ENCODE results near the gene MICOS13.
"Not testable (repeated sequence)": the region's sequence is repeated elsewhere in the genome, so short reads cannot be mapped to it uniquely, and the experiment has no call there.

Gene MICOS13

DNA sequence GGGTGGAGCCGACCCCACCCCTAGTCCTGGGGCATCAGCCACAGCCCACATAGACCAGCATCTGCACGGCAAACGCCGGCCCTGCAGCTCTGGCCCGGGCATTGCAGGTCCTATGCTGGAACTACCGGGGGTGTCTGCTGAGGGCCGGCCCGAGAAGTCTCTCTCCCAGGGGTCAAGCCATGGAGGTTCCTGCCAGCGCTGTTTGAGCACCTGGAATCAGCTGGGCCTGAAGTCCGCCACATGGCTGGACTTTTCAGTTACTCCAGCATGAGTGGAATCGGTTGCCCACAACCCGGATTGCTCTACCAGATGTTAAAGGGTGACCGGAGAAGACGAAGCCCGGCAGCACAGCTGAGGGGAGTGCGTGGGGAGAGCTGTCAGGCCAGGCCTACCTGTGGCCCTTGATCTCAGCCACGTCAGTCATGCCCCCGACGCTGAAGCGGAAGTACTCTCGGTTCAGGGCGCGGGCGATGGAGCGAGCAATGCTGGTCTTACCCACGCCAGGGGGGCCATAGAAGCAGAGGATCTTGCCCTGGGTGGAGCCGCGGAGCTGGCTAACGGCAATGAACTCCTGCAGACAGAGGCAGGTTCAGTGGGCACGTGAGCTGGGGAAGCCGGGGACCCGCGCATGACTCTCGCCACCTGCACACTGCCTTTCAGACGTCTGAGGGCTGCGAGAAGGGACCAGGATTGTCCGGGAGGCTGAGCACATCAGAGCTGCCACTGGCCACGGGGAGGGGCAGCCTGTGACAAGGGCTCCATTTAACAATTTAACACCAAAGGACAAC lies 18.5 kb upstream of the MICOS13 start:
- no peak for FAIRE-seq

DNA sequence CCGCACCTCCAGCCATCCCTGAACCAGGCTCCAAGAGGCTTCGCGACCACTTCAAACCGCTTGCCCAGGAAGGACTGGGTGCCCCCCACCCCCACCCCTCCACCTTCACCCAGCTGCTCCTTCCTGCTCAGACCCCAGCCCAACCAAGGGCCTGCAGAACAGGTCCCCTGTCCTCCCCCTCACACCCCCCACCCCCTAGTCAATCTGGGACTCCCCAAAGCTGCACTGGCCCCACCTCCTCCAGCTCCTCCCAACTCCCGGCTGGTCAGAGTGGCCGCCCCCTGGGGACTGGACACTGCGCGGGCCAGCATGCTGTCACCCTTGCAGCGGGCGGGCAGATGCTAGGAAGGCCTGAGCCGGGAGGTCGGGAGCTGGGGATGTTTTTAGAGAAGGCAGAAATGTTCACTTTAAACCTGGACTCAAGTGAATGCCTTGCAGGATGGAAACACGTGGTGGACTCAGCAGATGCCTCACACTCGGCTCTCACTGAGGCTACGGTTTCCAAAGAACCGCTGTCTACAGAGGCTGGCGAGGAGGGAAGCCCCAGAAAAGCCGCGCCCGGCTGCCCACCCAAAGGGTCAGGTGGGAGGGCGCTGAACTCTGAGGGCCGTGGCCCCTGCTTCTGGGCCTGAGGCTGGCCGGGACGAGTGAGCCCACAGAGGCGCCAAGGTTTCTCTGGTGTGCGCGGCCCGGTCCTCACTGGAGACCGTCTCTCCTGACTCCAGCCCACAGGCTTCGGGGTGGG lies 17.7 kb upstream of the MICOS13 start:
- FAIRE-seq: no peak

DNA sequence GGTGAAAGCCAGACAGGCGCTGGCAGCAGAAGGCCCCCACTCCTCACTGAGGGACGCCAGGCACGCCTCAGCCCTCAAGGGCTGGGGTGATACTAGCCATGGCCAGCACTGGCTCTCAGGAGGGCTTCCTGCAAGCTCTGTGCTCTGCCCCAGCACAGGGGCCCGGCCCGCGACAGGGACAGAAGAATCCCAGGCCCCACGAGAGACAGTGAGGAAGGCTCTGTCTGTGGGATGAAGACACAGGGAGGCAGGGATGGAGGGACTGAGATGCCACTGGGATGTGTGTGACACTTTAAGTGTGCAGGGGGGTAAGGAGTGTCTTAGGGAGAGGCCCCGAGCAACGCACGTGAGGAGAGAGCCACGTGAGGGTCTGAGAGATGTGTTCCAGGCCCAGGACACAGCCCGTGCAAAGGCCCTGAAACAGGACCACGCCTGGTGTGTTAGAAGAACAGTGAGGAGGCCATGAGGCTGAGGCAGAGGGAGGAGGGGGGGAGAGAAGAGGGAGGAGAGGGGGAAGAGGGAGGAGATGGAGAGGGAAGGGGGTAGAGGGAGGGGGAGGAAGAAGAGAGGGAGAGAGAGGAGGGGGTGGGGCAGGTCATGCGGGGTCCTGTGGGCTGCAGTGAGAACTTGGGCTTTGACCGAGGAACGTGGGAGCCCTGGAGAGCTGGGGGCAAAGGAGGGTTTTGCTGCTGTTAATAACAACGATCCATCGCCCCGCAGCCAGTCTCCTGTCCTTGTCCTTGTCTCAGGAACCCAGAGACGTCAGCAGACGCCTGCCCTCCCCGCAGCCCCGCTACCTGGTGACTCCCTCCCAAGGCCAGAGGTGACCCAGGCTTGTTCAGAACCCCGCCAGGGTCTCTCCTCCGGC lies 16.9 kb upstream of the MICOS13 start:
- FAIRE-seq: no peak

DNA sequence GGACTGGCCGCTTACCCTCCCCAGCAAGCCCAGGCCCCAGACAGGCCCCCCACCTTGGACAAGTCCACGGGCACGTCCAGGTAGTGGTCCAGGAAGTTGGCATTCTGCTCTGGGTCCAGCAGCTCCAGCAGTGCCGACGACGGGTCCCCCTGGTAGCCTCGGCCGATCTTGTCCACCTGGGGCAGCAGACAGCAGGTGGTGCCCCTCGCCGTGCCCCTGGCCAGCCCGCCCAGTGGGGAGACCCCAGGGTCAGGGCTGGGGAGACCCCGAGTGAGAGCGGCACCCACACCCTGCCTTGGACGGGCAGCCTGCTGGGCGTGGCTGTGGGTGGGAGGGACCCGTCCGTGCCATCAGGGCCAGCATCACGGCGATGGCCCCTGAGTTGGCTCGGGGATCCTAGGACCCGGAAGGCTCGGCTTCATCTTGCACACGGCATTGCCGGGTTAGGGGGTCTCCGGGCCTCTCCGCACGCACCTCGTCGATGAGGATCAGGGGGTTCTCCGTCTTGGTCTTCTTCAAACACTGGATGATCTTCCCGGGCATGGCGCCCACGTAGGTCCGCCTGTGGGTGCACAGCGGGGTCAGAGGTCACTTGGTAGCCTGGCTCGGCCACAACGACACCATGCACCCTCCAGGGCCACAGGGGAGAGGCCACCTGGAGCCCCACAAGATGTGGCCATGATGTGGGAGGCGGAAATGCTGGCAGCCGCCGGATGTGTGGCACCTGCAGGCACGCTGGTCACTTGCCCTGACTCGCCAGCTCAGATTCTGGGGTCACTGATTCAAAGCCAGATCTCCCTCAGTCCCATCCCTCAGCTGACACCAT lies 16.1 kb upstream of the MICOS13 start:
- FAIRE-seq: no peak

DNA sequence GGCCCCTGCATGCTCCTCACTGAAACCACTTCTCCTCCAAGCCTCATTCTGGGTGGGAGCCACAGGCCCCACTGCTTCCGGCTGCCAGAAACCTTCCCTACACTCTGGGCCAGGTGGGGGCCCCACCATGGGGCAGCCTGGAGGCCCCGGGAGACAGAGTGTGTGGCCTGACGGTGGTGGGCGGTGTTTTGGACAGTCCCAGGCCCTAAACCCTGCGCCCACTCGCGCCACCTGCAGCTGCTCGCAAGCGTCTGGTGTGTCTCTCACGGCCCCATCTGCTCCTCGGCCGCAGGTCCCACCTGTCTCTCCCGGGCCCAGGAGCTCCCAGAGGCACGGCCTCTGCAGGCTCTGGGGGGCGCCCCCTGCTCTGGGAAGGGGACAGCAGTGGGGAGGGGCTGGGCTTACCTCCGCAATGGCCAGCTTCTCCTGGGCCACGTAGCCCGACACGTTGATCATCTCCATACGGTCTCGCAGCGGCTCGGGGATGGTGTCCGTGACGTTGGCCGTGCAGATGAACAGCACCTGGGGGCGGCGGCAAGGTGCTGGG lies 15.4 kb upstream of the MICOS13 start:
- no peak for FAIRE-seq

DNA sequence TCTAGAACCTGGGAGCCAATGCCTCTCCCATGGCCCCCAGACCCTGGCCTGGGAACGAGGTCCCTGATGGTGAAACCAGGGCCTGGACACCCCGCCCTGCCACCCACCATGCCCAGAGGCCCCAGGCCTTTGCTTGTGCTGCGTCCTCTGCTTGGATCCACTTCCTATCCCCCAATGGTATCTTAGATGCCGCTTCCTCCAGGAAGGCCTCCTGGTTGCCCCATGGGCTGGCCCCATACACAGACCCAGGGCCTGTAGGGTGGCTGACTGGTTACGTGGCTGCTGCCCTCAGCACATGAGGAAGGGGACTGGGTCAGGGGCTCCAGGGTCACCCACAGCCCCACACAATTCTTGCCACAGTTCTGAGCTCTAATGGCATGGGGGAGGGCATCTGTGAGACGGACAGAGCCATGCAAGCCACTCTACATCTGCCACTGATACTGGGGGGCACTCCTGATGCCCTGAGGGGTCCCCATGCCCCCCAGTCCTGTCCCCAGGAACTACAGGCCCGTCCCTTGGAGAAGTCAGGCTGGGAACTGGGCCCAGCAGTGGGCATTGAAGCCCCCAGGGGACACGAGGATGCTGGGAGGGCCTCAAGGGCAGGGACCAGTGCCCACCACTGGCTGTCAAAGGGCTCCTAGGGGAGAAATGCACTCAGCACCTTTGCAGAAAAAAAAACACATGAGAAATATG lies 14.8 kb upstream of the MICOS13 start:
- FAIRE-seq: no peak

DNA sequence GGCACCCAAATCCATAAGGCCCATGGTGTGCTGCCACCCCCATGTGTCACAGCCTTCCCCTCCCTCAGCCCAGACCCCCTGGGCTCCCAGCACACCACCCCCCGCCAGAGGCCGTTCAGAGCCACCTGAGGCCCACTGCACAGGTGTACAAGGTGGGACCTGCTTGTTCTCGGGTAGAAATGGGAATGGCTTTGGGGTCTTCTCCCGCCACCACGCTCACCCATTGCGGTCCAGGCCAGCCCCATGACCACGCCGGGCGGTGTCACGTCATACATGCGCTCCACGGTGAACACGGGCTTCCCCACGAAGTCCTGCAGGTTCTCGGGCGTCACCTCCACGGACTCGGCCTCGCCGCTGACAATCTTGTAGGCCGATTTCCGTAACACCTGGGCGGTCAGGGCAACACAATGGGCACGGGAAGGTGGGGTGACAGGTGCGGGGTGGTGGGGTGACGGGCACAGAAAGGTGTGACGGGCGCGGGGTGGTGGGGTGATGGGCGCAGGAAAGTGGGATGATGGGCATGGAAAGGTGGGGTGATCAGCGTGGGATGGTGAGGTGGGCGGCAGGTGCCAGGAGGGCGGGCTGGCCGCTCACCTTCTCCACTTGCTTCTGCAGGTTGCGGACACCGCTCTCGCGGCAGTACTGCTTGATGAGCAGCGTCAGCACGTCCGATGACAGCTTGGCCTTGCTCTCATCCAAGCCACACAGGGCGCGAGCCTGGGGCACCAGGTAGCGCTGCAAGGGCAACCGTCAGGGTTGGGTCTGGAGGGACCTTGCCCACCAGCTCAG lies 14.0 kb upstream of the MICOS13 start:
- FAIRE-seq: no peak

DNA sequence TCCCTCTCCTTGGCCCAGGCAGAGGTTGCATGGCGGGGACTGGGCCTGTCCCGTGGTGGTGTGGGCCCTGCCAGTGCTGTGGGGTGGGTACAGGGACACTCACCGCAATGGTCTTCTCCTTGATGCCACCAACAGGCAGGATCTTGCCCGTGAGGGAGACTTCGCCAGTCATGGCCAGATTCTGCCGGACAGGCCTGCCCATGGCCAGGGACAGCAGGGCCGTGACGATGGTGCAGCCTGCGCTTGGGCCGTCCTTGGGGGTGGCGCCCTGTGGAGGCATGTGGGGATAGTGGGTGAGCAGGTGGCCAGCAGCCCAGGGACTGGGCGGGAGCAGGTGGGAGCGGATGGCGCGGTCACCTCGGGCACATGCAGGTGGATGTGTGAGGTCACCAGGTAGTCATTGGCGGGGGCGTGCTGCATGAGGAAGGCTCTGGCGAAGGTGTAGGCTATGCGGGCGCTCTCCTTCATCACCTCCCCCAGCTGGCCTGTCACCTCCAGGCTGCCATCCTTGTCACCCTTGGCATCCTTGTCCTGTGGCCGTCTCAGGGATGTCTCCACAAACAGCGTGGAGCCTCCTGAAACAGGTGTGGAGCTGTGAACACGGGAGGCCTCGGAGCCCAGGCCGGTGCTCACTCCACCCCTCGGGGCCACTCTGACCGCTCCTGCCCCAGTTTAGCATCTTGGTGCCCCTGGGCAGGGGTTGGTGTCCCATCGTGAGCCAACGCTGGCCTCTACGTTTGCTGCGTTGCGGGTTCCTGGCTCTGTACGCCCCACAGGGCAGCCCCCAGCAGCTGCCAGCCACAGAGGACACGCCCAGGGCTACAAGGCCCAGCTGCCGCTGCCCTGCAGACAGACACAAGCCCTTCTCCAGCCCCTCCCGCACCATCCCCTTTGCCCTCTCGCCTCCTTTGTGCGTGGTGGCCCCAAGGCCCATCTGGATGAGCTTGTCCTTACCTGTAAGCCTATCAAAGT lies 13.2 kb upstream of the MICOS13 start:
- no peak for FAIRE-seq

DNA sequence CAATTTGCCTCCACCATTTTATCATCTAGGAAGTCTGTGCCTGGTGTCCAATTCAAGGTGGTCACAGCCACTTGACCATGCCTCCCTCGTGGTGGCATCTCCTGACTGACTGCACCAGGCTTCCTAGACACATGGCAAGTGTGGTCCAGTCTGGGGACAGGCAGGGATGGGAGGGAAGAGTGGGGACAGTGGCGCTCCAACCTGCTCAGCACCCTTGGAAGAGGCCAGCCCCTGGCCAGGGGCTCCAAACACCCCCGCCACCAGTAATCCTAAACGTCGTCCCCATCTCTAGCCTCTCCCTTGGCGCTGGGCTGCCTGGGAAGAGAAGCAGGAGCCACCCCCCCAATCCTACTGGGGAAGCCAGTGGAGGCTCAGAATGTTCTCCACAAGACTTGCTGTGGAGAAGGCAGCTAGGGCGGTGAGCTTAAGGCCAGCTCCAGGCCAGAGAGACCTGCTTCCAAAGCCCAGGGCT lies 12.4 kb upstream of the MICOS13 start:
- no peak for FAIRE-seq

DNA sequence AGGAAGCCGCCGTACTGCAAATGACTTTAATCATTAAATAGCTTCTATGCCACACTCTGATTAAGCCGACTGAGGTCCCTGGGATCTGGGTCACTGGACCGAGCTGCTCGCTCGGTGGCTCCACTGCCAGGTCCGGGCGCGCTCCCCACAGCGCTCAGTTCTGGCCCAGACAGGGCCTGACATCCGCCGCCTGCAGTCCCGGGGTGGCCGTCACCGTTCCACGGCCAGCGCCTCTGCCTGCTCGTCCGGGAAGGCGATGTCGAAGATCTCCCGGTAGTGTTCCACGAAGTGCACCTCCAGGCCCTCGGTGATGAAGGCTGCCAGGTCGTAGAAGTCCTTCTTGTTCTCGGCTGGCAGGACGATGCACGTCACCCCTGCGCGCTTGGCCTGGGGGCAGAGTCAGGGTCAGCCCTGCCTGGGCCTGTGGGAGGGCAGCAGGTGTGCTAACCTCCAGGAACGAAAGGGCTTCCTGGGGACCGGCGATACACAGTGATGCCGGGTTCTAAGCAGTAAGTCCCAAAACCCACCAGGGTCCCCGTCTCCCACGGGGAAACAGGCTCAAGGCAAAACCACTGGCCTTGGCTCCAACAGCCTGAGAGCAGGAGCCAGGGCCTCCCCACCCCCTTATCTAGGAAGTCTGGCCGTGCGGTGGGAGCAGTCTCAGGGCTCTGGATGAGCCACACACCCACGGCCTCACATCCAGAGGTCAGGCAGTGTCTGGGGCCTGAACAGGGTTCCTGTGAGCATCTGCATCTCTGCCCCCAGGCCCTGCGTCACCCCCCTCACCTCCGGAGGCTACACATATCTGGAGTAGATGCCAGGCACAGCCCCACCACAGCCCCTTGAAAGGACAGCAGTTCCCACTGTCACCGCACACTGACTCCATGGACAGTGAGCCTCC lies 11.8 kb upstream of the MICOS13 start:
- no peak for FAIRE-seq

DNA sequence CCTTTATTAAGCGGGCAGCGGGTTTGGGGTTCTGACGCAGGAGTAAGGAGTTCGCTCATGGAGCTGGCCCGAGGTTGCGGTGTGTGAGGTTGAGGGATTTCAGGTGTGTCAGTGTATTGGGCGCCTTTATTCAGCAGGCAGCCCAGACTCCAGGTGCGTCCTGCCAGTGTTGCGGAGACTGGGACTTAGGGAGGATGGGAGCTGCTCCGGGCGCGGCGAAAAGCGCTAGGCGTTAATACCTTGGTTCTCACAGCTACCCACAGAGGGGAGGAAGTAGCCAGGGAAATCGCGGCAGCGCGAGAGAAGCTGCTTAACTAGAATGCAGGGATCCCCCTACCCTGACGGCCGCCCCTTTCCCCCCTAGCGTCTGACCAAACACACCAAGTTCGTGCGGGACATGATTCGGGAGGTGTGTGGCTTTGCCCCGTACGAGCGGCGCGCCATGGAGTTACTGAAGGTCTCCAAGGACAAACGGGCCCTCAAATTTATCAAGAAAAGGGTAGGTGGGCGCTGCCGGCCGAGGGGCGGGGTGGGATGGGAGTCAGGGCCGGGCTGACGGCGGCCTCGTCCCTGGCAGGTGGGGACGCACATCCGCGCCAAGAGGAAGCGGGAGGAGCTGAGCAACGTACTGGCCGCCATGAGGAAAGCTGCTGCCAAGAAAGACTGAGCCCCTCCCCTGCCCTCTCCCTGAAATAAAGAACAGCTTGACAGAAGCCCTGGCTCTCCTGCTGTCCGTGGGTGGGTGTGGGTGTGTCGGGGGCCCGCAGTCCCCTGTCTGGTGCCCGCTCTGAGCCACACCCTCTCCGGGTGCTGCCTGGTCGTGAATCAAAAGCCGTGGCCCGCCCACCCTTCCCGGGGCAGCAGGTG lies 10.9 kb upstream of the MICOS13 start:
- FAIRE-seq: no peak

DNA sequence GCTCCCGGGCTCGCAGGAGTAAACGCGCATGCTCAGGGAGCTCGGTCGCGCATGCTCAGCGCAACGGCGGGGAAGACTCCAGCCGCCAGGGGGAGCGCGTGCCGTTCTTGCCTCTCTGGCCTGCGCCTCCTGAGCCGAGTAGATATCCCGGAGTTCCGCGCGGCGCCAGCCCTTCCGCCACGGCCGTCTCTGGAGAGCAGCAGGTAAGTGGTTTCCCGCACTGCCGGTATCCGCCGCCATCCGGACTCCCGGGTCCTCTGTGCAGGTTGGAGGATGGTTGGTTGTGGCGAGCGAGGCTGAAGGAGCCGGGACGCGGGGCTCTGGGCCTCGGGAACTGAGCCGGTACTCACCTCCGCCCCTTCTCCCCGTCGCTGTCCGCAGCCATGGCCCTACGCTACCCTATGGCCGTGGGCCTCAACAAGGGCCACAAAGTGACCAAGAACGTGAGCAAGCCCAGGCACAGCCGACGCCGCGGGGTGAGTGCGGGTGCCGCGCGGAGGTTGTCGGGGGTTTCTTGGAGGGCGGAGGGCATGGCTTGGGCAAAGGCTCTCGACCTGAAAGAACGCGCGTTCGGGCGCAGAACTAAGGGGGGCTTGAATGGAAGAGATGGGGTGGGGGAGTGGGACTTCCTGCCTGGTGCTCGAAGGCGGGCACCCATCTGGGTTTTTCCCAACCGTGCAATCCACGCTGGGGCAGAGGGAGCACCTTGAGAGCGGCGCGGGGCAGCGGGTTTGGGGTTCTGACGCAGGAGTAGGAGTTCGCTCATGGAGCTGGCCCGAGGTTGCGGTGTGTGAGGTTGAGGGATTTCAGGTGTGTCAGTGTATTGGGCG lies 10.0 kb upstream of the MICOS13 start, which contains the start of gene RPL36:
Gene RPL36 (plus strand): TSS at position 171 of the 830 bp plus-strand sequence. CDS start 213 bp downstream, at position 384.
- peak; percentile 41 for FAIRE-seq

DNA sequence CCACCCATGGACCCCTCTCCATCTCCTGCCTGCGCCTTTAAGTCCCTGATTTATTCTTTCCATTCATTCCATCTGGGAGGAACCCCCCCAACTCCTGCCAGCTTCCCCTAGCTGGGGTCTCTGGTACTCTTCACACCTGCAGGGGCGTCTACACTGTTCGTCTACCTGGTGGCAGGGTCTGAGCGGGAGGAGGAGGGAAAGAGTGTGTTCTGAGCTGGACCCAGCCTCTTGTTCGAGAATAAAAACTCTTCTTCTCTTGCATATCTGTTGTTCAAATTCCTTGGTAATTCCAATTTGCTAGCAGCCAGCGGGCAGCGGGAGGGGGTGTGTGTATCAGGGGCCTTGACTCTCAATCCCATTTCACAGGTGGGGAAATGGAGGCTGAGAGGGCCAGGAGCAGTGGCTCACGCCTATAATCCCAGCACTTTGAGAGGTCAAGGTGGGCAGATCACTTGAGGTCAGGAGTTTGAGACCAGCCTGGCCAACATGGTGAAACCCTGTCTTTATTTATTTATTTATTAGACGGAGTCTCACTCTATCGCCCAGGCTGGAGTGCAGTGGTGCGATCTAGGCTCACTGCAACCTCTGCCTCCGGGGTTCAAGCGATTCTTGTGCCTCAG lies 8.1 kb upstream of the MICOS13 start:
- FAIRE-seq: not testable (repeated sequence)

DNA sequence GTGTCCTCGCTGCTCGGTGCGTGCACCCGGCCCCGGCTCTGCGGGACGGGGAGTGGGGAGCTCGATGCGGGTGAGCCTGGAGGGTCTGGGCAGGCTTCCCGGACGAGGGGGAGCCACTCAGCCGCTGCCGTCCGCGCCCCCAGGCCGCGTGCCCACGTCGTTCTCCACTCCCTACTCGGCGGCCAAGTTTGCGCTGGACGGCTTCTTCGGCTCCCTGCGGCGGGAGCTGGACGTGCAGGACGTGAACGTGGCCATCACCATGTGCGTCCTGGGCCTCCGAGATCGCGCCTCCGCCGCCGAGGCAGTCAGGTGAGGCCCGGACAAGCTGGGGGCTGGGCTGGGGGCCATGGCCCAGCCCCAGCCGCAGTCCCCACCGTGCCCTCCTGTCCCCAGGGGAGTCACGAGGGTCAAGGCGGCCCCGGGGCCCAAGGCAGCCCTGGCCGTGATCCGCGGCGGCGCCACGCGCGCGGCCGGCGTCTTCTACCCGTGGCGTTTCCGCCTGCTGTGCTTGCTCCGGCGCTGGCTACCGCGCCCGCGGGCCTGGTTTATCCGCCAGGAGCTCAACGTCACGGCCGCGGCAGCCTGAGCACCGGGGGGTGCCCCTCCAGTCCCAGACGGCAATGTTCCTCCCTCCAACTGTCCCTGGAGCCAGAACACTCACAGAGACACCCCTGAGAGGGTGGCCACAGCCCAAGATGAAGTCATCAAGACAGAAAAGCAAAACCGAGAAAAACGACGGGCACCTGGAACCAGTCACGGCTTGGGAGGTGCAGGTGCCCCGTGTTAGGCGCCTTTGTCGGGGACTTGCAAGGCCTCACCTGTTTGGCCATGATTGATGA lies 7.3 kb upstream of the MICOS13 start:
- FAIRE-seq: no peak

All from islet of Langerhans (tissue), 1 donor.